Measurements from ENCODE around the gene ALDH1A1.

ALDH1A1 gene

DNA sequence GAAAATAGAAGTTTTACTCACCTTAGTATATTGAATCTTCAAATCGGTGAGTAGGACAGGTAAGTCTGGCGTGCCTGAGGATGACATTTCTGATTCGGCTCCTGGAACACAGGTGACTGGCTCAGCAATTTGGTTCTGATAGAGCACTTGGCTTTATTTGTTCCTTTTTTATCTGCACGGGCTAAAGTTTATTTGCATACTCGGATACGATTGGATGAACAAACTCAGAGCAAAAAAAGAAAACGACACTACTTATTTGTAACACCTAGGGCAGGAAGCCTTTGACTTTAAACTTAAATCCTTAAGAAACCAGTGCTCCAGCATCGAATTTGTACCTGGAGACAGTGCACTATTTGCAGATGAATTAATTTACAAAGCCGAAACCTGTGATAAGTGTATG is at the start of gene ALDH1A1:
Gene ALDH1A1, minus strand, starts transcription at position 140 of the 400 bp plus-strand sequence. Its CDS starts 53 bp downstream, at position 87.
- Mint-ChIP-seq H3K27ac (no peak within 1 kb of the TSS), H3K9me3 (no peaks in the 10 kb centered on the region), H3K4me1 (no peaks in the 10 kb centered on the region), H3K27me3 (peaks cover 27% of the 10 kb centered on the region), H3K4me3 (no peak within 1 kb of the TSS)
- DNase-seq (no peak), ATAC-seq (no peak)

DNA sequence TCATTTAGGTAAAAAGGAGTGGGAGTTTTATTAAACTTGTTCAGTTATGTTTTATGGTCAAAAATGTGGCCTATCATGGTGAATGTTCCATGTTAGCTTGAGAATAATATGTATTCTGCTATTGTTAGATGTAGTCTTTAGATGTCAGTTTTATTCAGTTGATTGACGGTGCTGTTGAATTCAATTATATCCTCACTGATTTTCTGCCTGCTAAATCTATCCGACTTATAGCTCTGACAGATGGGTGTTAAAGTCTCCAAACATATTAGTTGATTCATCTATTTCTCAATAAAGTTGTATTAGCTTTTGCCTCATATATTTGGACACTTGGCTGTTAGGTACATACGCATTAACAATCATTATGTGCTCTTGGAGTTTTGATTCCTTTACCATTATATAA is 49.0 kb upstream of the ALDH1A1 start:
- Mint-ChIP-seq H3K4me3 (no peak overlapping the region), H3K4me1 (no peaks in the 10 kb centered on the region), H3K27me3 (peaks cover 15% of the 10 kb centered on the region), H3K9me3 (peaks cover 0 to 5% of the 10 kb centered on the region in 2 donors), H3K27ac (no peak overlapping the region)
- DNase-seq = no peak
- ATAC-seq = no peak

DNA sequence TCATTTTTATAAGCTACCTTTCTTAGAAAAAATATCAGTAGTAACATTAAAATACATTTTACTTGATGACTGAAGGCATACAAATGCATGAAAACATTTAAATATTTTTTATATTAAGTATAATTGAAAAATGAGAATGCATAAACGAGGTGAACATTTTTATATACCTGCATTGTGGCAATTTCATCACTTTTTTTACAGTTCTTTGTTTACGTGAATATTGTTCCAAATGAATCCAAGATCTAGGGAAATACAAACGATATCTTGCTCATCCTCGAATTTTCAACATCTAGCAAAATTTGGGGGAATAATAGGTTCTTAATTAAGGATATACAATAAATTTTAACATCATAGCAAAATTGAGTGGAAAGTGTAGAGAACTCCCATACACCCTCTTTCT is 45.5 kb upstream of the ALDH1A1 start:
- Mint-ChIP-seq H3K27me3 (peaks cover 11% of the 10 kb centered on the region), H3K4me3 (no peak overlapping the region), H3K27ac (no peak overlapping the region), H3K9me3 (no peaks in the 10 kb centered on the region), H3K4me1 (no peaks in the 10 kb centered on the region)
- DNase-seq = no peak
- ATAC-seq = no peak

DNA sequence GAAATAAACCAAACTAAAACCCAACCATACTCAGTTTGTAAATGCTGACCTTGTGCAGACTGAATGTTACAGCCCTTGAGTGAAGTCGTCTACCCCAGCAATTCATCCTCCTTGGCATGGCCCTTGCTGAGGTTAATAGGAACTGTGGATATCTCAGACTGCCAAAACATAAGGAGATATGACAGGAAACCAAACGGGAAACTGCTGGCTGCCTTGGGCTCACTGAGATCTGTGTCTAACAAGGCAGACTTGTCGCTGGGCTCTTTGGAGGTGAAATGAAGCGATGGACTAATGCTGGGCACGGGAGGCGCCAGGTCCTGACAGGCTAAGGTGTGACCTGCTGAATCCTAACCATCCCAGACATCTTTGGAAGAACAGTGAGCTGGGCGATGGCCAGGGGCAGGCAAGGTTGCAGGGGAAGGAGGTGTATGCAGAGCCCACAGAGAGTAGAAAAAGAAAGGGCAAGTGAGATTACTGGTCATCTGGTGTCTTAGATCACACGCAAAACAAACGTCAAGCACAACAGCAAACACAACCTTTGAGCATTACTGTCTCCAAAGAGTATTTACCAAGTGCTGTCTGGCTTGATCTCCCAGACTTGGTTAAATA is 44.6 kb upstream of the ALDH1A1 start:
- no peak overlapping the region for H3K4me3 Mint-ChIP-seq
- no peak overlapping the region for H3K27ac Mint-ChIP-seq
- no peak for ATAC-seq
- H3K27me3 Mint-ChIP-seq = peaks cover 11% of the 10 kb centered on the region
- H3K9me3 Mint-ChIP-seq = no peaks in the 10 kb centered on the region
- H3K4me1 Mint-ChIP-seq = no peaks in the 10 kb centered on the region
- DNase-seq = no peak

DNA sequence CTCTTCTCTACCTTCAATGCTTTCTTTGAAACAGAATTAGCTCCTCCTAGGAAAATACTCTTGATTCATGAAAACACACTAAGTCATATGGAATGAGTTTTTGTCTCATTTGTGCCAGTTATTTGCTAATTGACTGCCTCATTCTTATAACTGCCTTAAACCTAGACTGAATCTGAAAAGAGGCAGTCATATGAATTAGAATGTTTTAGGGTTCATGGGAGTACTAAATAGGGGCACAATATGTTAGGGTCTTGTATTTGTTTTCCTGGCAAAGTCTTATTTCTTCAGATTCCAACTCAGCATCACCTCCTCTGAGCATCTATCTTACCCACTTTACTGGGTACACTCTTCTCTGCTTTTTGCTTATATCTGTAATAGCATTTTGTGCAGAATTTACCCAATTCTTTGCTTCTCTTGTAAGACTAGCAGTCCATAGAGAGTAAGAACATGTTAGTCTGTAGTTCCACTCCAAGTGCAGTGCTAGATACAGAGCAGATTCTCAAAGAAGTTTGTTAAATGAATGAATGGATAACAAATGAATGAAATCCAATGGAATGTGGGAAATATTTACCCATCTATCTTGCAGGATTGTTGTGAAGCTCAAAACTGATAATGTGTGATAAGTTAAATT is 43.9 kb upstream of the ALDH1A1 start:
- DNase-seq = no peak
- Mint-ChIP-seq H3K27me3 (peaks cover 11% of the 10 kb centered on the region), H3K9me3 (no peaks in the 10 kb centered on the region), H3K4me3 (no peak overlapping the region), H3K27ac (no peak overlapping the region), H3K4me1 (no peaks in the 10 kb centered on the region)
- no peak for ATAC-seq

DNA sequence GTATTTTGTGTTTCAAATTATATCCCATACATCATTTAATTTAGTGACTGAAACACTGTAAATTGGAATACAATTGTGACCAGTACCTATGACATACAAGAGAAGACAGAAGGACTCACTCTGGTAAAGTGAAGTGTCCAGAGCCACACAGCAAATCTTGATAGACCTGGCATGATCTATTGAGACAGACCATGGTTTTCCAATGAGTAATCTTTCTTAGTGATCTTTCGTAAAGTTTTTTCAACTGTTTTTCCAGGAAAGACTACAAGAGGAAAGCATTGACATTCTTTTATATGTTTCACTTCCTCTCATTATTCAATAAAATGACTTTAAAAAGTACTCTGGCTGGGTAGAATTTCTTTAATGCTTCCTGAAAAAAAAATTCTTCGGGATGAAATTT is 43.3 kb upstream of the ALDH1A1 start:
- Mint-ChIP-seq H3K27me3 (peaks cover 11% of the 10 kb centered on the region), H3K4me3 (no peak overlapping the region), H3K4me1 (no peaks in the 10 kb centered on the region), H3K9me3 (no peaks in the 10 kb centered on the region), H3K27ac (no peak overlapping the region)
- DNase-seq = no peak
- no peak for ATAC-seq

DNA sequence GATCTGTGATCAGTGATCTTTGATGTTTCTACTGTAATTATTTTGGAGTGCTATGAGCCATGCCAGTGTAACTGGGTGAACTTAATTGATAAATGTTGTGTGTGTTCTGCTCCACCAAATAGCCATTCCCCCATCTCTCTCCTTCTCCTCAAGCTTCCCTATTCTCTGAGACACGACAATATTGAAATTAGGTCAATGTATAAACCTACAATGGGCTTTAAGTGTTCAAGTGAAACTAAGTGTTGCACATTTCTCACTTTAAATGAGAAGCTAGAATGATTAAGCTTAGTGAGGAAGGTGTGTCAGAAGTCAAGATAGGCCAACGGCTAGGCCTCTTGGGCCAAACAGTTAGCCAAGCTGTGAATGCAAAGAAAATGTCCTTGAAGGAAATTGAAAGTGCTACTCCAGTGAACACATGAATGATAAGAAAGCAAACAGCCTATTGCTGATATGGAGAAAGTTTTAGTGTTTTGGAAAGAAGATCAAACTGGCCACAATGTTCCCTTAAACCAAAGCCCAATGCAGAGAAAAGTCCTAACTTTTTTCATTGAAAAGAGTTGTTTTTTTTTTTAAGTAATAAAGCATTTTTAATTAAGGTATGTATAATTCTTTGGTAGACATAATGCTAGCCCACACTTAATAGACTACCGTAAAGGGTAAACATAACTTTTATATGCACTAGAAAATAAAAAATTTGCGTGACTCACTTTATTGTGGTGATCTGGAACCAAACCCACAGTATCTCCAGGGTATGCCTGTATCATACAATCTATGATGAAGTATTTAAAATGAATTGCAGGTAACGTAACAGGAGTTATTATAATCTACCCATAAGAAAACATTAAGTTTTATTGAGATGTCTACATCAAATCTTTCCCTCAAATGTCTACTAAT is 42.5 kb upstream of the ALDH1A1 start:
- Mint-ChIP-seq H3K27ac (no peak overlapping the region), H3K27me3 (peaks cover 11% of the 10 kb centered on the region)

DNA sequence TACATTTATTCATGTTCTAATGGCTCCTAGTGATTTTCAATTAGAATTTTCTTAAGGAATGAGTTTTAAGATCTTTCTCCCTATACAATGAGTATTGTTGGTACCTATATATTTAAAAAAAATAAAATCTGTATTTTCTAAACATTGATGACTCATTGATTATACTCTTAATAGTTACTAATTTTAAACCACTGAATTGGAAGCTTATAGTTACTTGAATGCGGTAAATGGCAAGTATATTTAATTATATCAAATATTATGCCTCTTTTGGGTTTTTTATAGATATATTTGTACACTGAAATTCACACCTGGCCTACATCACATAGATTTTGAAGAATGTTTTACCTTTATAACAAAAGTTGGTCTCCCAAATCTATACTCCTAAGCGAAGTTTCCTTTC is 38.9 kb upstream of the ALDH1A1 start:
- Mint-ChIP-seq H3K27me3 (peaks cover 2% of the 10 kb centered on the region), H3K9me3 (no peaks in the 10 kb centered on the region), H3K4me1 (no peaks in the 10 kb centered on the region), H3K4me3 (no peak overlapping the region), H3K27ac (no peak overlapping the region)
- ATAC-seq = no peak
- DNase-seq = no peak

More for the DNA sequence above, 42.5 kb upstream of the ALDH1A1 start:
- DNase-seq (no peak), ATAC-seq (no peak)
- Mint-ChIP-seq H3K4me1 (no peaks in the 10 kb centered on the region), H3K9me3 (no peaks in the 10 kb centered on the region), H3K4me3 (no peak overlapping the region)

DNA sequence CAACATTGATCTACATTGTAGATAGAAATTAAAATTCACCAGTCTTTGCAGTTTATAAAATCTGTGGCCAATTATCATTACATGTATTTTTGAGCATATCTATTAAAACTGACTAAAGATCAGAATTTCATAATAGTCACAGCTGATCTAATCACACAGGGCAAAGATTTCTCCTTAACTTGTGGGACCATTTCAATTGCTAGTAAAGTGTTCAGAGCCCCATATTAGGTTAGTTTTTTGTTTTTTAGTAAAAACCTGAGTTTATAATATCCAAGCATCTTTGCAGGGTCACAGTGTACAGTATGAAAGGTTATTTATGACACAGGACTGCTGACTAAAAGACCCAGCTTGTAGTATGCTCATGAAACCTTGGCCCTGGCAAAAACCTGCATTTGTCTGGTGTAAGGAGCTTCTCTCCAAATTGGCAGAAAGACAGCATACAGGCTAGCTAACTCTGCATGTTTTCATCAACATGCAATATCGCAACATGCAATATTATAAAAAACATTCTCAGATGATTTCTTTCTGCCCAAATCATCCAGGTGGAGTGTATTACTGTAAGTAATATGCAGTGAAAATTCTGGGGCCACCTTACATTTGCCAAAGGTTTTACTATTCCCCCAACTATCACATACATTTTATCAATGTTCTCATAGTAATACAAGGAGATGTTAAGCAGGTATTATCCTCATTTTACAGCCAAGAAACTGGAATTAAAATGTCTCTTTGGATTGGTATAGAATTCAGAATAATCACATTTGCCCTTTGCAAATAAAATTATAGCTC is 37.7 kb upstream of the ALDH1A1 start:
- Mint-ChIP-seq H3K27ac (no peak overlapping the region), H3K9me3 (no peaks in the 10 kb centered on the region), H3K27me3 (no peaks in the 10 kb centered on the region), H3K4me3 (no peak overlapping the region), H3K4me1 (no peaks in the 10 kb centered on the region)
- DNase-seq (no peak), ATAC-seq (no peak)

DNA sequence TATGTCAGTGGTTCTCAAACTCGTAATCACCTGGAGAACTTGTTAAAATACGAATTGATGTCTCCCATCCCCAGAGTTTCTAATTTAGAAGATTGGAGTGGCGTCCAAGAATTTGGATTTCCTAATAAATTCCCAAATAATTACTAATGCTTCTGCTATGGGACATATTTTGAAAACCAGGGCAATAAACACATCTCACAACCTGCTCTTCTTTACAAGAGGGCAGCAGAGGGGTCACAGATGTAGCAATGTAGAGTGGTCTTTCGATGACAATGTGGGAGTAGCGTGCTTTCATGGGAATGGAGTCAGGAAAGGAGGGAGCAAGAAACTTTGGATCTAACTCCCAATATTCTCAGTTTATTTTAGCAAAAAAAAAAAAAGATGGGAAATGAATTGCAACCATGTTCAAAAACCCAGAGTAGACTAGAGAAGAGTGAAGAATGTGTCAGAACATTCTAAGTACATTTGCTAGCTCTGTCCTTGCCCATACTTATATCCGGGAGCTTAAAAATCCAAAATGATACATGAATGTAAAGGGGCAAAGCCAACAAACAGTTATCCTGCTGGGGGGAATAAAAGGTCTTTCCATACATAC is 33.8 kb upstream of the ALDH1A1 start:
- no peak for DNase-seq
- H3K4me1 Mint-ChIP-seq = no peaks in the 10 kb centered on the region
- H3K9me3 Mint-ChIP-seq = no peaks in the 10 kb centered on the region
- no peak for ATAC-seq
- no peaks in the 10 kb centered on the region for H3K27me3 Mint-ChIP-seq
- no peak overlapping the region for H3K27ac Mint-ChIP-seq
- no peak overlapping the region for H3K4me3 Mint-ChIP-seq

DNA sequence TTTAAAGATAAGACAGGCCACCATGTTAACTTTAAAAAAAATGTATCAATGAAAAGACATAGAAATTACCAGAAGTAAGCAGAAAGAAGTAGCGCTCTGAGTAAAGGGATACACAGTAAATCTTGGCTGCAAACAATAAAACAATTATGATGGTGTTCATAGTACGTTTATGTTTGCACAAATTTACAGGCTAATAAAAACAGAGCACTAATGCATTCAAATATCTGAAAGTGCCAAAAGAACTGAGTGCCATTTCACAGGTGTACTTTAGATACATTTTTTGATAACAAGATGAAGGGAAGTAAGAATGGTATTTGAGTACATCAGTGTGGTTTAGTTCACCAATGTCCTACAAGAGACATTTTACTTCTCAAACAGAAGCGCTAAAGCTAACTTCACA is 32.9 kb upstream of the ALDH1A1 start:
- no peak for DNase-seq
- Mint-ChIP-seq H3K27ac (no peak overlapping the region), H3K9me3 (no peaks in the 10 kb centered on the region), H3K4me3 (no peak overlapping the region), H3K4me1 (no peaks in the 10 kb centered on the region), H3K27me3 (no peaks in the 10 kb centered on the region)
- ATAC-seq = no peak

DNA sequence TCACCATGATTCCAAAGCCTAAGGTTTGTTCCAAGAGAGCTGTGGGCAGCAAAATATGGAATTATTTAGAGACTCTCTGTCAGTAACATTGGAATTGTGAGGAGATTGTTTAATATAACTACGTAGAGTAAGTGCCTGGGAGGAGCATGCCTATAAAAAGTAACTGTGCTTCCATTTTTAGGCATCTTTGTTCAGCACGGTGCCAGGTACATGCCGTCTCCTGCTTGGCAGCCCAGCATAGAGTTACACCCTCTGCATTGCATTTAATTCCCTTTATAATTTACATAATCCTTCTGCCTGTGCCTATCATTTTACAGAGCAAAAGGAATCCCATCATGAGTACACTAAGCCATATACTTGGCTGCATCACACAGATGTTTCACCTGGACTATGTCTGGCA is 32.1 kb upstream of the ALDH1A1 start:
- H3K9me3 Mint-ChIP-seq = no peaks in the 10 kb centered on the region
- DNase-seq = no peak
- H3K27me3 Mint-ChIP-seq = no peaks in the 10 kb centered on the region
- no peaks in the 10 kb centered on the region for H3K4me1 Mint-ChIP-seq
- no peak for ATAC-seq
- no peak overlapping the region for H3K27ac Mint-ChIP-seq
- no peak overlapping the region for H3K4me3 Mint-ChIP-seq

DNA sequence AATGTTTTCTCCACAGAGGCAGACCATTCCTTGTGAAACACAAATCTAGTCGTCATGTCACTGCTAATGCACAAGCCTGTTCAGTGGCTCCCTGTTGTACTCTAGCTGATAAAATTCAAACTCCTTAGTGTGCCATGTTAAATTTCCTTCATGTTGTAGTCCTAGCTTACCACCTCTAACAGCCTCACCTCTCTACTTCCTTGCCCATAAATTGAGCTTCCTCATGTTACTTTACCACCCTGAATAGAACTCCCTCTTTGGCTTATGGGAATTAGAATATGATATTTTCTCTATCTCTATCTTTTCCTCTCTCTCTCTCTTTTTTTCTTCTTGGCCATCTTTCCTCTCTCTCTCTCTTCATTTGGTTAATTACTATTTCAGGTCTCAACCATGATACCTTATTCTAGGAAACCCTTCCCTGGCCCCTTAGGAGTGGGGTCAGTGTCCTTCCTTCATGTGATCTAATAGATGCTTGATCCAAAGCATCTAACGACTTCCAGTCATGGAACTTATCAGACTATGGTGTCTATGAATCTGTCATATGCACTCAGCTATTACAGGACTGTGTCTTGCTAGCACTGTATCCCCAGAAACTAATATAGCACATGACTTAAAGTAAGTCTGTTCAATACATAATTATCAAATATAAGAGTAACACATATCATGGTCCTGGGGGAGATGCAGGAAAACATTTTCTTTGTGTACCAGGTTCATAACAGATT is 31.5 kb upstream of the ALDH1A1 start:
- H3K27ac Mint-ChIP-seq = no peak overlapping the region
- DNase-seq (no peak), ATAC-seq (no peak)
- no peaks in the 10 kb centered on the region for H3K4me1 Mint-ChIP-seq
- no peaks in the 10 kb centered on the region for H3K9me3 Mint-ChIP-seq
- no peaks in the 10 kb centered on the region for H3K27me3 Mint-ChIP-seq
- no peak overlapping the region for H3K4me3 Mint-ChIP-seq

DNA sequence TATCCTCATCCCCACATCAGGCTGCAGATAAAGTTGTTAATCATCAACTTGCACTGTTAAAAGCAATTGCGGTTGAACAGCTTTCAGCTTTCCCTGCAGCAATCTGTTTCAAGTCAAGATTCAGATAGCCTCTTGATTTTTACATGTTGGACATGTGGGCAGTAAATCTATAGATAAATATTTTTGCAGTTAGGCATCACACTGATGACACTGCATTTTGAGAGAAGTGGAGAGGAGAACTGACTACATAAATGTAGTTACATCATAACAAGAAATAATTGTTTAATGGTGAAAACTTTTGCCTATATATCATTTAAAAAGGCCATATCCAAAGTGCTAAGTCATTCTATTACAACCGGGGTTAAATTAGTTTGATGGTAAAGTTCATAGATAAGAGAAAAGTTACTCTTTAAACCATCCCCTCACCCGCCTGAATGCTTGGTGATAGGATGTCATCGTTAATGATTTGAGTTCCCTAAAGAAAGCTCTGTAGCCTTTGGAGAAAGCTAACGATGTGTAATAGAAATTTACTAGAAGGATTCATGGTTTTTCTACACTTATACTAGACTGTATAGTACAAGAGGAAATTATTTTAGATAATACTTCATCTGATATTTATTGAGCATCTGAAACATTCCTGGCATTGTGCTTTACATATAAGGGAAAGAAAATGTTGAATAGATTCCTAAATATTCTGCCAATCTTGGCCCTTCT is 30.8 kb upstream of the ALDH1A1 start:
- Mint-ChIP-seq H3K4me3 (no peak overlapping the region), H3K9me3 (no peaks in the 10 kb centered on the region), H3K4me1 (no peaks in the 10 kb centered on the region), H3K27ac (no peak overlapping the region), H3K27me3 (no peaks in the 10 kb centered on the region)
- DNase-seq = no peak
- no peak for ATAC-seq

Measured in stimulated activated naive CD8-positive, alpha-beta T cell treated with anti-CD3 and anti-CD28 coated beads, Interleukin-15, amount 100 ng/mL, for 72 hours (primary cell).